Endothelial cell of umbilical vein (primary cell): Measurements from ENCODE around the gene AMPD1. TPM values are rescaled to one million over a fixed set of nuclear protein-coding genes. Genes with fewer than 3 reads are reported as not detected.

Experiments used
- BruUV-seq: library from RNA; stranded (reverse); fragments of 400-500 nt; replicated peaks from 2 replicates; lab custom pipeline; 2021; lab: Mats Ljungman, UMichigan
- CTCF ChIA-PET: fragments of 300-600, 350-600 bp; sonication (Branson Sonifier 250); formaldehyde crosslinking; loops from one replicate; lab custom pipeline; 2021; ENCODE audit warnings: antibody characterized with exemption, inconsistent platforms; lab: Charles Lee
- POLR2A ChIA-PET: fragments of 300-600, 350-600 bp; sonication (Branson Sonifier 250); formaldehyde crosslinking; loops from one replicate; lab custom pipeline; 2021; ENCODE audit warnings: antibody characterized with exemption, inconsistent platforms; lab: Charles Lee
- DNase-seq: peaks from one replicate; pipeline ENCODE4 v3.0.0-alpha.2; 2011; ENCODE audit warnings: low read depth, low spot score
- FAIRE-seq: peaks from 2 replicates; lab custom pipeline; 2011; peaks lifted over from hg19 to GRCh38; lab: Jason Lieb, UNC
- H2AFZ ChIP-seq: 2 replicates; pipeline ENCODE4 v1.6.0; 2012; ENCODE audit warnings: low read depth, low read length, control low read depth, inconsistent platforms
- H3K27ac ChIP-seq: 2 replicates; pipeline ENCODE4 v1.5.1; 2011; ENCODE audit warnings: low read depth, mild to moderate bottlenecking, control low read depth, low read length, moderate library complexity; ENCODE audit not compliant: insufficient read depth
- H3K27me3 ChIP-seq, 2 experiments: 2 replicates each; pipeline versions ENCODE4 v1.6.0 to v1.6.1; 2011; ENCODE audit warnings: low read length in 2 of 2, mixed read lengths in 1 of 2; ENCODE audit not compliant: control insufficient read depth in 2 of 2, insufficient read depth in 2 of 2
- H3K36me3 ChIP-seq, 2 experiments: 2 replicates in 1 of 2; 3 replicates in 1 of 2; pipeline ENCODE4 v1.5.1; 2011; ENCODE audit warnings: low read length in 2 of 2, mild to moderate bottlenecking in 1 of 2, moderate library complexity in 1 of 2; ENCODE audit not compliant: control insufficient read depth in 2 of 2, insufficient read depth in 2 of 2; ENCODE audit errors: extremely low read depth in 1 of 2
- H3K4me1 ChIP-seq: 3 replicates; pipeline ENCODE4 v1.5.1; 2011; ENCODE audit warnings: mild to moderate bottlenecking, low read length; ENCODE audit not compliant: control insufficient read depth, insufficient read depth; ENCODE audit errors: extremely low read depth
- H3K4me2 ChIP-seq: 2 replicates; pipeline ENCODE4 v1.6.1; 2011; ENCODE audit warnings: low read length, control low read depth, mixed read lengths; ENCODE audit not compliant: insufficient read depth
- H3K4me3 ChIP-seq, 3 experiments: fragments of 200-600 bp in 1 of 3; sonication (generic), shearing (Covaris generic) in 1 of 3; replicated peaks in 1 of 3; 2 replicates each; pipeline ENCODE4 v1.5.1; 2011 to 2016; ENCODE audit warnings: control low read depth in 3 of 3, low read length in 3 of 3, mild to moderate bottlenecking in 2 of 3, inconsistent platforms in 1 of 3, low read depth in 1 of 3, moderate library complexity in 1 of 3; ENCODE audit not compliant: insufficient read depth in 1 of 3
- H3K79me2 ChIP-seq: 2 replicates; pipeline ENCODE4 v1.6.0; 2012; ENCODE audit warnings: low read length, inconsistent platforms; ENCODE audit not compliant: control insufficient read depth, insufficient read depth
- H3K9ac ChIP-seq: replicated peaks from 2 replicates; pipeline ENCODE3; 2011; ENCODE audit warnings: low read length, control low read depth; ENCODE audit not compliant: insufficient read depth; ENCODE audit errors: extremely low read depth
- H3K9me1 ChIP-seq: replicated peaks from 3 replicates; pipeline ENCODE4 v1.6.0; 2011; ENCODE audit warnings: mild to moderate bottlenecking, low read length; ENCODE audit not compliant: control insufficient read depth, insufficient read depth; ENCODE audit errors: extremely low read depth
- H3K9me3 ChIP-seq: replicated peaks from 2 replicates; pipeline ENCODE4 v1.5.1; 2012; ENCODE audit warnings: low read length, inconsistent platforms; ENCODE audit not compliant: control insufficient read depth, insufficient read depth
- H4K20me1 ChIP-seq: replicated peaks from 2 replicates; pipeline ENCODE3; 2011; ENCODE audit warnings: mild to moderate bottlenecking, low read length; ENCODE audit not compliant: control insufficient read depth, insufficient read depth; ENCODE audit errors: extremely low read depth
- CTCF ChIP-seq, 2 donors: IDR thresholded peaks; 1 replicate in 1 of 2; 2 replicates in 1 of 2; pipeline ENCODE4 v1.5.1; 2011; ENCODE audit warnings: low read length in 2 of 2, mild to moderate bottlenecking in 2 of 2, moderate library complexity in 2 of 2, control low read depth in 1 of 2, inconsistent platforms in 1 of 2, low read depth in 1 of 2; ENCODE audit not compliant: insufficient read depth in 1 of 2; ENCODE audit errors: extremely low read depth in 1 of 2
- EZH2 ChIP-seq: IDR thresholded peaks from 2 replicates; pipeline ENCODE4 v1.6.1; 2012; ENCODE audit warnings: borderline replicate concordance, low read depth, mild to moderate bottlenecking, moderate library complexity, low read length, inconsistent platforms; ENCODE audit not compliant: severe bottlenecking
- FOS ChIP-seq: IDR thresholded peaks from 2 replicates; pipeline ENCODE4 v1.6.1; 2011; ENCODE audit warnings: mild to moderate bottlenecking, low read length, moderate library complexity, borderline replicate concordance; ENCODE audit not compliant: insufficient read depth
- GATA2 ChIP-seq: IDR thresholded peaks from 2 replicates; pipeline ENCODE4 v1.7.0; 2011; ENCODE audit warnings: low read depth, mild to moderate bottlenecking, moderate library complexity, mixed read lengths, low read length; ENCODE audit not compliant: insufficient read length, insufficient read depth
- MYC ChIP-seq: IDR thresholded peaks from one replicate; pipeline ENCODE4 v1.6.1; 2011; ENCODE audit warnings: mild to moderate bottlenecking, low read depth, low read length
- POLR2A ChIP-seq: IDR thresholded peaks from 2 replicates; pipeline ENCODE4 v1.6.1; 2012; ENCODE audit warnings: low read depth, mild to moderate bottlenecking, control low read depth, low read length
- POLR2AphosphoS5 ChIP-seq: IDR thresholded peaks from 2 replicates; pipeline ENCODE4 v1.6.1; 2012; ENCODE audit warnings: low read depth, mild to moderate bottlenecking, control low read depth, low read length, moderate library complexity; ENCODE audit not compliant: insufficient read depth
- dilution Hi-C: fragments of 300-500 bp; cut with MboI; formaldehyde crosslinking; loops from one replicate; pipeline ENCODE4 v1.15.0; 2019; ENCODE audit warnings: low sequenced_read_pairs; ENCODE audit not compliant: extremely low pct_ligation_motif_present
- intact Hi-C: fragments of 100-400 bp; cut with micrococcal nuclease; formaldehyde crosslinking; loops from one replicate; pipeline ENCODE4 v1.10.0; 2022
- polyA plus RNA-seq, 4 experiments: library from polyadenylated mRNA; depleted of rRNA in 3 of 4; stranded (reverse) in 3 of 4; unstranded in 1 of 4; fragments of >200 nt; gene quantifications; 2 replicates each; pipeline versions ENCODE4 v1.2.1 to v1.2.3, GENCODE V29; 2011 to 2012; ENCODE audit warnings: missing spikeins in 1 of 4
- total RNA-seq: library from RNA; stranded (reverse); gene quantifications from 2 replicates; pipeline ENCODE4 v1.2.3, GENCODE V29; 2021

Gene AMPD1
- total and polyA plus RNA-seq, 2 donors (not counting 3 experiments of a cell fraction or from before 2014, with no cell fraction given): not detected

- H3K27me3 ChIP-seq: peaks cover 8 to 15% of the 10 kb centered on the region in 2 experiments
- H2AFZ ChIP-seq: peak within 1 kb of the TSS; percentile 97
- no peaks in the 10 kb centered on the region for H3K36me3 ChIP-seq
- H3K9me3 ChIP-seq: no peaks in the 10 kb centered on the region
- ChIA-PET CTCF (interaction anchor here (0.6 to 1.5 kb wide), 6 partner anchors 10 to 691 kb away, joined by 3 to 8 read pairs (median 4); no protein-coding TSS in a partner anchor), POLR2A (no interaction called here)
- H3K9me1 ChIP-seq: no peaks in the 10 kb centered on the region
- dilution Hi-C loops (no loop called here), intact Hi-C loops (loop anchor here (1.0 to 10.0 kb wide), 6 partner anchors 47 to 691 kb away; partner anchors contain the start of genes BCAS2, NRAS and TRIM33)
- H3K4me1 ChIP-seq: peaks cover 11% of the 10 kb centered on the region
- H3K9ac ChIP-seq: peak within 1 kb of the TSS; percentile 49
- FAIRE-seq (no peak), DNase-seq (no peak)
- no peaks in the 10 kb centered on the region for H3K79me2 ChIP-seq
- H3K4me2 ChIP-seq: peak within 1 kb of the TSS; percentile 91
- BruUV-seq: no TSS peak
- no peak for TF ChIP-seq FOS
- no peak for TF ChIP-seq GATA2
- TF ChIP-seq EZH2: no peak
- no peak for TF ChIP-seq CTCF (IDR thresholded peaks at IDR 0.05; ENCODE audit: extremely low read depth in 1 of 2, insufficient read depth in 1 of 2, low read depth in 1 of 2, low read length in 2 of 2)
- no peak for TF ChIP-seq POLR2AphosphoS5
- no peak for TF ChIP-seq MYC
- TF ChIP-seq POLR2A: no peak
- peak within 1 kb of the TSS; percentile 56 to 65 (median 62) for H3K4me3 ChIP-seq
- no peaks in the 10 kb centered on the region for H4K20me1 ChIP-seq
- H3K27ac ChIP-seq: no peak within 1 kb of the TSS
Observed at GRCh38 chr1:114669562-114670082, 25.7 kb downstream of the AMPD1 start, which contains the start of gene DENND2C. Gene DENND2C (minus strand): TSS chr1:114670049. CDS start chr1:114625984, 44,065 bp downstream.
